HUDEP-2 (cell line): ENCODE results near the gene DNM3.

ENCODE experiments used
- DNase-seq, 76 experiments: peaks; one replicate each; lab custom pipeline; 2025; ENCODE audit not compliant: unreplicated experiment in 76 of 76; lab: John Stamatoyannopoulos, UW

Gene DNM3

DNA sequence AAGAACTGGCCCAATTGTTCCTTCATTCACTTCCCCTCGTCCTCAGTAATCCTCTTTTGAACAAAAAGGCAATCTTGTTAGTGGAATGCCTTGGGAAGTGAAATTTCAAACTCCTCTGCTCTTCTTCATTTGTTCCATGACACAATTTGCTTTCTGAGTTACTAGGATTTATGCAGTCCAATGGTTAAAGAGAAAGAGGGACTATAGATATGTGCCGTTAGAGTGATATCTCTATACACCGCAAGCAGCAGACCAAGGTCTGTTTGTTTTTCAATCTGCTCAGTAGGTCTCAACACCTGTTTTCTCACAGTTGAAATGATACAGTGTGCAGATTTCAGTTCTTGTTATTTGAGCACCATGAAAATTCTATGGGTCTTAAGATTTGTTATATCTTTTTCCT lies 244.0 kb downstream of the DNM3 start:
- DNase-seq: no peak

DNA sequence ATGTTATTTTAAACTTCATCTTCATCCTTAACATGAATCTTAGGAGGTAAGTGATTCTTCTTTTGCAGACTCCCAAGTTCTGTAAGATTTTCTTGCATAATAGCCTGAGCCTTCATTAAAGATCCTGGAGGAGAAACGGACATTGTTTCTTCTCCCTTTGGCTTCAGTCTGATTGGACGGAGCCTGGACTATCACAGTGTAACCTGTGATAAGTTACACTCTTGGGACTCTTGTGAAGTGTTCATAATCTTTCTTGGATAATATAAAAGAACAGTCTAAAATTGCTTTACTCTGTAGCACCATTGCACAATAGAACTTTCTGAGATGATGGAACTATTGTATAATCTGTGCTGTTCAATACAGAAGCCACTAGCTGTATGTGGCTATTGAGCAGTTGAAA lies 244.8 kb downstream of the DNM3 start:
- DNase-seq: no peak

DNA sequence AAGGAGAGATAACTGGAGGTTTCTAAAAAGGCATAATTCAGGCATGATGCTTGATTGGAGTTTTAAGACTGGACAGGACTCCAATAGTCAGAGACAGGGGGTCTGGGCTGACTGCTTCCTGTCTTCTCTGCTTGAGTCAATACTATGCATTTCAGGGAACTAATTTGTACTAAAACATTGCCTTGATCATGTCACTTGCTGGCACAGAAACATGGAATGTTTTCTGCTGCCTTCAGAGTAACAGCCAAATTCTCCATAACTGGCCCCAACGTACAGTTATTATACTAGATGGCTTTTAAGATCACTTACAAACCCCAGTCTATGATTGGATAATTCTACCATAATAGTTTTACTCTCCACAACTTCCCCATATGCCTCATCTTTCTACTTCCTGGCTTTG lies 247.0 kb downstream of the DNM3 start:
- DNase-seq: no peak

DNA sequence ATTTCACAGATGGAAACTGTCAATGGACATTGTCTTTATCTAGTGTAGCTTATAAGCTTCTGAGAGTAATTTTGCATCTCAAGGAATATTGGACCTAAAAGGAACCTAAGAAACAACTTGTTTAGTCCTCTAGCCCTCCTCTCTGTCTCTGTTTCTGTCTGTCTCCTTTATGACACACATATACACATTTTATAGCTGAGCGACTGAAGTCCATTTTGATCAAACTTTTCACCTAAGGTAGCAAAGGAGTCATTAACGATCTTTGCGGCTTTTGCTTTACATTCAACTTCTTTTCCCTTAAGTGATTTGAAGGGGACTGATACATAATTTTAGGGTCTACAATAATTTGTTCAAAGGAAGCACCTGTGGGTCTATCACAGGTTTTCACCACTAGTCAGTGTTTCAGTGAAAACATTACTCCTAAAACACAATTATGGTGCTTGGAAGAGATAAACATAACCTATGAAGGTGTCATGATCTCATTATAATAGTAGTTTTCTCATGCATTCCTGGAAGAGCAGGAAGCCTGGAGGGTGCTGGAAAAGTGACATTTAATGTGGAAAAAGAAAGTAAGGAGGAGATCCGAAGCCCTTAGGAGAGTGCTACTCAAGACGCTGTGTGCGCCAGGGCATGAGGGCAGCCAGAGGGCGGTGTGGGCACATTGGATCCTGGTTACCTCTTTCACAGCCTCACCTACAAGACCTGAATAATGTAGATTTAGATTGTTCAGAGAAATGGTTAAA lies 248.6 kb downstream of the DNM3 start:
- DNase-seq: peak in 1 of 76 experiments; percentile 3

DNA sequence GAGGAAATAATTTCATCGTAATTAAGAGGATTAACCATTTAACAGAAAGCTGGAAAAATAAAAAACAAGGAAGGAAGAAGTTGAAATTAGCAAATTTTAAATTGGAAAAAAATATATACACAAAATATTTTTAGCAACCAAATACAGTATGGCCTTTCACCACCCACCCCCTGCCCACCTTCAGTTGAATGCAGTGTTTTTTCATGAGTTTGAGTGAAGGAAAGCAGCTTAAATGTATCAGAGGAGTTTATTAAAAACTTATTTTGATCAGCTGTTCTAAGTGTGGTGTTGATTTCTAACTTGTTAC lies 249.2 kb downstream of the DNM3 start:
- DNase-seq: no peak

DNA sequence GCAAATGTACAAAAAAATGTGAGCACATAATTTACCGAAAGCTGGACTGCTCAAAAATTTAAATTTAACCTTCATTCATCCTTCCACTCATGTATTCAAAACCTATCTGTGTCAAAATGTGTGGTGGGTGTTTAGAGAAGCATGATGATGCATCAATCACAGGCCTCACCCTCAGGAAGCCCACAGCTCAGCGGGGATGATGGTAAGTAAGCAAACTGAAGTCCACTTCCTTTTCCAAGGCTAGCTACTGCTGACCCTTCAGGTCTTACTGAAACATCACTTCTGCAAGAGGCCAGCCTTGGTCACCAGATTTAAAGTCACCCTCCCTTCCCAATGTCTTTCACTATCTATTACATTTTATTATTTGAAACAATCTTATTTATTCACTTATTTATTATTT lies 254.5 kb downstream of the DNM3 start:
- no peak for DNase-seq

DNA sequence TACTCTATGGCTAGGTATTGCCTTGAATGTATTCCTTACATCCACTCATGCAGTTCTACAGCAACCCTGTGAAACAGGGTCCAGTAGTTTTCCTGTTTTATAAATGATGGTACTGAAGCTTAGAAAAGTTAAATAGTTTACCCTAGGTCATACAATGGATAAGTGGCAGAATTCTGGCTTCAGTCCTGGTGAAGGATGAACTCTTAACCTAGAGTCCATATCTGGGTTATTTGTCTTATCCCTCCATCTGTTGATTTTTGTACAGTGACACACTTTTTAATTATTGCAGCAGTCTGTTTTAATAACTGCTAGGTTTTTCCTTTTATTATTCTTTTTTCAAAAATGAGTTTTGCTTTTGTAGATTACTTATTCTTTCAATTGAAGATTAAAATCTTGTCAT lies 263.9 kb downstream of the DNM3 start:
- DNase-seq: no peak

DNA sequence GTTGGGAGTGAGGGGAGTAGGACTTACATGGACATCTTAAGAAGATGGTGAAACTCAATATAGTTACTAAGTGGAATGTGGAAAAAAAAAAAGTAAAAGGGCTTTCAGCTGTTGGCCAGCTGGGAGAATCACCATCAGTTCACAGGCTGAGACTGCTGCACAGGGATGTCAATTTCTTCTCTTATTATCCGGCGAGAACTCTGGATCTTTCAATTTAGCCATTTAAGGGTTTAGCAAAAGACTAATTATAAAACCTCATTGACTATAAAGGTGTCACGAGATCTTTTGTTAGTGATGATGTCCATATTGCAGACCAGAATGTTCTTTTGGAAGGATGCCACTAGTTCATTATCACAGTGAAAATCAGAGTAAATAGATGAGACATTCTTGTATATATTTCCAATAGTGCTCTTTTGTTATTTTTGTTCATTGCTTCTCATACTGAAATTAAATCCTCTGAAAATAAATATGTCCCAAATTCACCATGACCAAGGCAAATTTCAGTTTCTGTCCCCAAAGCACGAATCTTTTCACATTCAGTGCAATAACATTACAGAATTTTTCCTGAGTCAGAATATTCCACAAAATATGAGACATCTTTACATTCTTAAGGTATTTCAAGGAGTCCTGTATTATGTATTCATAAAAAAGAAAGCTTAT lies 266.1 kb downstream of the DNM3 start:
- no peak for DNase-seq

DNA sequence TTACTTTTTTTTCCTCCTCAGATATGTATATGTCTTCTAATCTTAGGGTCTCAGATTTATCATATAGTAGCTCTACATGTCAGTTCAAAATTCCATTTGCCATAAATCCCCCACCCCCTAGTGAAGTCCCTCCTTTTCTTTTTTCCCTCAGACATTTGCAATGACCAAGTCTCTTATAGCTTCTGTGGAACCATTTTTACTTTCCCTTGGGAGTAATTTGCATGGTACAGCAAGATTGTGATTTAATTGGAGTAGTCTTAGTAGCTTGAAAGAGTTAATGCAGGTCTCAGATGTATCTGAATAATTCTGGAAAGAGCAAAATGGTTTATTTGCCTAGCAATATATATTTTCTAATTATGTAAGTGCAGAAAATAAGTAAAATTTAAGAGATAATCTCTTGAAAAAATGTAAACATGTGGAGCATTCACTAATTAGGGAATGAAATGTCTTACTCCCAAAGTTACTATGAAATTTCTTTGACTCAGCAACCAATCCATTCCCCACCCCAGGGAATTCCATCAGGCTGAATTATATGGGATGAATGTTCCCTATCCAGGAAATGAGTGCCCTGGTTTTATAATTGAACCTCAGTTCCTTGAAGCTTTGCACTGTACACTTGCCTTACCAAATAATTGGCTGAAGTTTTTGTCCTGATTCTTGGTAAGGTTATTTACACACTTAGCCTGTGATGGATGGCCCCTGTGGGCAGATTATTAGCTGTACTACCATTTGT lies 267.0 kb downstream of the DNM3 start:
- DNase-seq: no peak

DNA sequence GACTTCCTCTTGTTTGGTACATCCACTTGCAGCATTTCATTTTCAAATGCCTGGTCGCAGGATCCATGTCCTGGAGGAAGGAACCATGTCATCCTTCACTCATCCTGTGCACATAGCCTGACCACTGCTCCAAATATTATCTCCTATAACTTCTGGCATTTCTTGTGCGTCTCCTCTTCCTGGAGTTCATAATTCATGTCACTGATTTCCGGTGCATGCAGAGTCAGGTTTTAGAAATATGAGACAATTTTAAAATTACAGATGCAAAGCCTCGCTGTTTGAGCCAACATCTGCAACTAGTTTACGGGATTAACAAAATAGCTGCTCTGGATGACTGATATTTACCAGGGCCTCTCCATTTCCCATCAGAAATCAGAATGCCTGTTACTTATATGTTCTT lies 268.1 kb downstream of the DNM3 start:
- DNase-seq: no peak

DNA sequence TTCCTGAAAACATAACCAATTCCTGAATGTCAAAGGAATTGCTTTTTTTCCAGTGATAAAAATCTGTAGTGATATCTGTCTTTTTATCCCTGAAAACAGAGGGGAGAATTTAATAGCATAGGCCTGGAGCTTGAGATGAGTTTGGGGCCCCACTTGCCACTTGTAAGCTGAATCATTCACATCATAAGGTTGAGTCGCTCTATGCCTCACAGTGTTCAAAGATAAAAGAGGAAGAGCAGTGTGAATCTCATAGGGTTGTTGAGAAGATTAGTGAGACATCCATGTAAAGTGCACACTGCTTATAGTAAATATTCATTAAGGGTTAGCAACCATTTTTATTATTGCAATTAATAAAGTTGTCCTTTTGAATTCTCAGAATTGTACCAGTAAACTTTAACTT lies 271.3 kb downstream of the DNM3 start:
- DNase-seq: no peak

DNA sequence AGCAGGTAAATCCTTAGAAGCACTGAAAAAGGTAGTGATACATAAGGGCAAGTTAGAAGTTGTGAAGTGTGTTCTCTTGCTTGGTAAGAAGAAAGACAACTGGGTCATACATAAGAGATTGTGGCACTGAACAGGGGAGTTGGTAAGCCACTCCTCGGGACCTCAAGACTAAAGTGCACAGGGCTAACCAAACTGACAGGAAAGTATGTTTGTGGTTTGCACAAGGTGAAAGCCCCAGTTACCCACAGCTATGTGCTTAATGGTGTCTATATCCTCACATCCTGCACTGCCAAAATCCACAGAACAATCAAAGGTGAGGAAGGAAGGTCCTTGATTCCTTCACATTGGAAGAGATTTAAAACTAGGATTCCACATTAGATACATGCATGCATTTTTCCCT lies 276.5 kb downstream of the DNM3 start:
- DNase-seq: no peak

DNA sequence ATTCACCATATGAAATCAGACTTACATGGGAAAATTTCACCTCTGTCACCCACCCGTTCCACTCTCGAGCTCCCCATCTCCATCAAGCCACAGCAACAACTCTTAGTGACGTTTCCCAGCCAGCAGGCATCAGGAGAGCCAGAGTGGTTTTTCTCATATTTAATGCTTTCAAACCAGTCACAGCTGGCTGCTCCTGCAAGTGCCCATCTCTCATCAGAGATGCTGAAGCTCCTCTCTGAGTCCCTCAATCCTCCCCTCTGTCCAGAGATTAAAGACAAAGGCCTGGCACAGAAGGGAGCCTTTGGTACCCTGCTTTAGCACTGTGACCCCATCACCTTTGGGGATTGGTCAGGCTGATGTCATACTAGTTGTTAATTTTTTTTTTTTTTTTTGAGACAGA lies 277.3 kb downstream of the DNM3 start:
- DNase-seq: no peak

DNA sequence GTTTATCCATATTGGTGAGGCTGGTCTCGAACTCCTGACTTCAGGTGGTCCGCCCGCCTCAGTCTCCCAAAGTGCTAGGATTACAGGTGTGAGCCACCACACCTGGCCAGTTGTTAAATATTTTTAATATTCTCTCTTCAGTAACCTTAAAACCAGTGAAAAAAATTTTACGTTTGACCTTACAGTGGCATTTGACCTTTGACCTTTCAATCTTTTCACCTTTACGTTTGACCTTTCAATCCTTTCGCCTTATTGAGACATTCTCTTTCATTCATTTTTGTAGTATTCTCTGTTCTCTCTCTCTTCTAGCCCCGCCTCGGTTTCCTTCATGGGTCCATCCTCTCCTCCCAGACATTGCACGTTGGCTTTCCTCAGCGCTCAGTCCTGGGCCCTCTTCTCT lies 277.9 kb downstream of the DNM3 start:
- no peak for DNase-seq

DNA sequence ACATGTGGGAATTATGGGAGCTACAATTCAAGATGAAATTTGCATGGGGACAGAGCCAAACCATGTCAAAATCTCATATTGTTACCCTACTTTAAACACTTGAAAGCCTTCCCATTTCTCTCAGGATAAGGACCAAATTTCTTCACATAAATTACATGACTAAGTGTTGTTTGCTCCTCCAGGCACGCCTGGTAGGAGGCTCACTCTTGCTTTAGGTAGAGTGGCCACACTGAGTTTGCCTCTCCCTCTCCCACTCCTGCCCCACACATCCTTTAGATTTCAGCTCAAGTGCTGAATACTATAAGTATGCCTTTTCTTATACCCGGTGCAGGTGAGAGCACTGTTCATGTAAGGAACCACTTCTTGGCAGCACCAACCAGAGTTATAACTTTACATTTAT lies 279.1 kb downstream of the DNM3 start:
- DNase-seq: no peak

DNA sequence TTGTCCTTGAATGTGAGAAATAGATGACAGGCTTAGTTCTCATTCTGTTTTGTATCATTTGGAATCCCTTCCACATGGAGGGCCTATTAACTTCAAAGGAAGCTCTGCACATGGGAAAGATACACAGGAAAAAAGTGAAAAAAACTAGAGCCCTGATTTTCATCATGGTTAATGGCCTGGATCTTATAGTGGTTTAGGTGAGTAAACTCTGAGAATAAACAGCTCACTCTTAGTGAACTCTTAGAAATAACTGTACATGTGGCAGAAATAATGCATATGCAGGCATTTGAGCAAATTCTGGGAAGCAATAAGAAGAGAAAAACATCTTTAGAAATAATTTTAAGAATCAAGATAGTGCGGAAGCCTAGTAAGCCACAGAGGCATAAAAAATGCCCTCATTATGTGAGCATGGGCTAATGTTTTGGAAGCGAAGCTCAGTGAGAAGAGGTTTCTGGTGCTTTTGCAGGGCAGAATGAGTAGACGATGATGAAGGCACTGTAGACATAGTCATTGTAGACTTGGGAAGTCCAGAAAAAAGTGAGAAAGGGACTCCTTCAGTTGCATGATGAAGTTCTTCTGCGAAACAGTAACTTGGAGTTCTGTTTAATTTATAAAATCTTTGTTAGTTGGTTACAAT lies 279.9 kb downstream of the DNM3 start:
- DNase-seq: no peak

DNA sequence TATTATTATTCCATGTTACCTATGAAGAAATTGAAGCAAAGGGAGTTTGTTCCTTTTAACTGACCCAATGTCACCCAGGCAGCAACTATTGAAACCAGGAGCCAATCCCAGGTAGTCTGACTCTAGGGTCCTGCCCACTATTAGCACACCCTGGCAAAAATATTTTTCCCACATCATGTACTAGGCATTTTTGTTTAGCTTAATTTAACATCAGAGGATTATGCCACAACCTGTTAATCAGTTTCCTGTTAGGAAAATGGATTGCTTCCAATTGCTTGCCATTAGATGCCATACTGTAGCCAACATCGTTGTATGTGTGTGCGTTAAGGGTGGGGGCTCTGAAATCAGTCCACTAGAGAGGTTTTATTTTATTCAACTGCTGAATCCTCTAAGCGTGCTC lies 281.1 kb downstream of the DNM3 start:
- no peak for DNase-seq

DNA sequence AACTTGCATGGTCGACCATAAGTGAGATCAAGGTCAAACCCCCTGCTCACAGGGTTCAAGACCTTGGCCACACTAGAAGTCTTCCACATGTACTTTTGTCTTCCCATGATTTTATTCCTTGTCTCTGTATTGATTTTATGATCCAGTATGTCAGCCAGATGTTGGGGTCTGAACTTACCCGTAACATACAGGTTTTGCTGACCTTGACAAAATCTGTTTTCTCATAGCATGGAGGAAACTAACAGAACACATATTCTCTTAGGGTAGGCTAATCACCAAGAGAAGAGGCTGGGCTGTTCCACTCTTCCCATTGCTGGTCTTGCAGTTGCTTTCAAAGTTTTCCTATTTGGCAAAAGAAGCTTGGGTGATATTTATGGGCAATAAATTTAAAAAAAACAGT lies 284.0 kb downstream of the DNM3 start:
- no peak for DNase-seq

DNA sequence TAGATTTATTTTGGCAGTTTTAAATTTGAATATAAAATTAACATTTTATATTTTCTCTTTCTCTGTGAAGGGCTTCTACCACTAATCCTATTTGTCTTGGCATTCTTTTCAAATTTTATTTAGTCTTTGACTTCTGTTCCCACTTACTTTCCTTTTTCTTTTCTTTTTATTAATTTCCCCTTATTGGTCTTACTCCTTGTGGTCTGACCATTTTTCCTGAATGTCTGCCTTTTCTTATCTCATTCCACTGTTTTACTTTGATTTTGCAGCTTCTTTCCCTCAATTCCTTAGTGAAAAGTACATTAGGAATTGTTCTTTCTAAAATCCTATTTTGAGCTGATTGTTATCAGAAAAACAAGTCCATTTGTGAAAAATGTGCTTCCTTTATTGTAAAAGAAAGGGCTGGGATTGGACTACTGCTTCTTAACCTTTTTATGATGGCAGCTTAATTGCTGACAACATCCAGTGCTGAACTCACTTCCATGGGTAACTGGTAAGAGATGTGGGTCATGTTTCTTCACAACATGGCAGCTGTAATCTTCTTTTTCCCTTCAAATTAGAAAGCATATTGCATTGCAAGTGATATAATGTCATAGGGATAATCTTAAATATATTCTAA lies 284.6 kb downstream of the DNM3 start:
- DNase-seq: no peak

DNA sequence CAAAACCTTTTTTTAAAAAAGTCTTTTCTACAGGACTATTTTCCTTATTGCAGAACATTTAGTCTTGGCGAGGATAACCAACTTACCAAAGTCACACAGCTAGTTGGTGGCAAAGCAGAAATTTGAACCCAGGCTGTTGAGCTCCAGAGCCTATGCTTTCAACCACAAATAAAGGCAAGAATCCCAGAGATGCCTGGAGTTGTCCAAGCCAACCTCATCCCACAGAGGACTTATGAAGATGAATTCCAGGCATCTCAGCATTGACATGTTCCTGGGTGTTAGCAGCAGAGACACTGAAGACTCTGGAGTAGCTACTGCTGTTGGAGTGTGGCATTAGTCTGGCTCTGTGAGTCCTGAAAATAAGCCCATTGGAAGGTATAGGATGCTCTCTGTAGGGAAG lies 291.5 kb downstream of the DNM3 start:
- no peak for DNase-seq

DNA sequence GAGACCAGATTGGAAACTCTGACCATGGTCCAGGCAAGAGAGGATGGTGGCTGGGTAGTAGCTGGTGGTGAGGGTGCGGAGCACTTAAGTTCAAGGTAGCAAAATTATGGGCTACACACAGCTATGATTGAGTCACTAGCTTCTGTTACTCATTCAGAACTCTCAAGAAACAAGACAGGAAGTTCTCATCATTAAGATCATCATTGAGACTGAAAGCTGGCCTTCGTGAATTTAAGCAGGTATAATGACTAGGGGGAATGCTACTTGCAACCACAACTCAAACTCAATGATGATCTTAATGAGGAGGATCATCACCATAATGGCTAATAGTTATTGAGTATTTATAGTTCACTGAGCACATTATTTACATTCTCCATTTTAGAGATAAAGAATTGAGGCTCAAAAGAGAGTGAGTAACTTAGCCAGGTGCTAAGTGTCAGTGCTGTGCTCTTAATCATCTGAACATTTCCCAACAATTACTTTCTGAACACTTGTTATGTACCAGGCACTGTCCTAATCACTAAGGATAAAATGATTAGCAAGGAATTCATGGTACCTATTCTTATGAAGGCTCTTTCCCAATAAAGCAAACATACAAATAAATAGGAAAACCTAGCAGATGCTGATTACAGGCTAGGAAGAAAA lies 292.9 kb downstream of the DNM3 start:
- DNase-seq: no peak
